OCI-LY7 (cell line): ENCODE results near the gene ENTR1. TPM values are rescaled to one million over a fixed set of nuclear protein-coding genes. Genes with fewer than 3 reads are reported as not detected.

Experiments used
- BruUV-seq: library from RNA; stranded (reverse); fragments of 400-500 nt; replicated peaks from 2 replicates; lab custom pipeline; 2021; lab: Mats Ljungman, UMichigan
- CTCF ChIA-PET: fragments of 300-600 bp; sonication (Branson Sonifier 250); formaldehyde crosslinking; loops from one replicate; lab custom pipeline; 2022; ENCODE audit warnings: antibody characterized with exemption; ENCODE audit not compliant: unreplicated experiment; lab: Charles Lee
- POLR2A ChIA-PET: fragments of 300-600 bp; sonication (Branson Sonifier 250); formaldehyde crosslinking; loops from one replicate; lab custom pipeline; 2022; ENCODE audit warnings: antibody characterized with exemption; lab: Charles Lee
- DNase-seq: peaks from one replicate; pipeline ENCODE4 v3.0.0-alpha.2; 2015; ENCODE audit warnings: low spot score
- H2AFZ ChIP-seq: fragments of 200-600 bp; sonication (generic), shearing (Covaris generic); 2 replicates; pipeline ENCODE4 v1.6.1; 2014; ENCODE audit warnings: mild to moderate bottlenecking, antibody characterized with exemption, low read length, moderate library complexity
- H3K27ac ChIP-seq: fragments of 200-600 bp; sonication (generic); 2 replicates; pipeline ENCODE4 v1.5.1; 2014; ENCODE audit warnings: mixed run types, low read depth, mild to moderate bottlenecking, moderate library complexity, low read length, inconsistent platforms; ENCODE audit not compliant: poor library complexity, severe bottlenecking
- H3K36me3 ChIP-seq: fragments of 200-600 bp; sonication (generic); 2 replicates; pipeline ENCODE4 v1.6.1; 2014; ENCODE audit warnings: mild to moderate bottlenecking, antibody characterized with exemption, low read length, moderate library complexity, mixed read lengths; ENCODE audit not compliant: insufficient read depth
- H3K4me1 ChIP-seq: fragments of 200-600 bp; sonication (generic); 2 replicates; pipeline ENCODE4 v1.5.1; 2014; ENCODE audit warnings: mild to moderate bottlenecking, low read length; ENCODE audit not compliant: insufficient read depth, poor library complexity, severe bottlenecking
- H3K4me2 ChIP-seq: fragments of 200-600 bp; sonication (generic); 2 replicates; pipeline ENCODE4 v1.6.1; 2014; ENCODE audit warnings: mild to moderate bottlenecking, low read length
- H3K4me3 ChIP-seq: fragments of 200-600 bp; sonication (generic); 2 replicates; pipeline ENCODE4 v1.5.1; 2014; ENCODE audit warnings: mild to moderate bottlenecking, low read depth, low read length; ENCODE audit not compliant: poor library complexity, severe bottlenecking
- H3K79me2 ChIP-seq: fragments of 200-600 bp; sonication (generic); 2 replicates; pipeline ENCODE4 v1.6.1; 2016; ENCODE audit warnings: low read depth, mild to moderate bottlenecking, low read length, moderate library complexity, mixed read lengths; ENCODE audit not compliant: insufficient read depth
- H3K9me2 ChIP-seq: fragments of 200-600 bp; sonication (generic); 2 replicates; pipeline ENCODE4 v1.6.1; 2016; ENCODE audit warnings: mild to moderate bottlenecking, low read length, mixed read lengths; ENCODE audit not compliant: insufficient read depth
- H3K9me3 ChIP-seq: fragments of 200-600 bp; sonication (generic); 2 replicates; pipeline ENCODE4 v1.6.1; 2014; ENCODE audit warnings: mild to moderate bottlenecking, mixed run types, low read length, mixed read lengths
- H4K20me1 ChIP-seq: fragments of 200-600 bp; sonication (generic); 2 replicates; pipeline ENCODE4 v1.6.1; 2014; ENCODE audit warnings: mild to moderate bottlenecking, antibody characterized with exemption, low read length, moderate library complexity, mixed read lengths; ENCODE audit not compliant: insufficient read depth
- CTCF ChIP-seq: fragments of 200-600 bp; sonication (generic); conservative IDR thresholded peaks from 2 replicates; pipeline ENCODE4 v1.5.1; 2014; ENCODE audit warnings: mild to moderate bottlenecking, antibody characterized with exemption, low read length, moderate library complexity, mixed read lengths
- EZH2phosphoT487 ChIP-seq: fragments of 200-600 bp; sonication (generic); IDR thresholded peaks from 2 replicates; pipeline ENCODE4 v1.6.1; 2018; ENCODE audit warnings: low read depth, borderline replicate concordance, mild to moderate bottlenecking, mixed run types, antibody characterized with exemption, low read length, moderate library complexity, mixed read lengths
- intact Hi-C: fragments of 100-400 bp; cut with micrococcal nuclease; formaldehyde crosslinking; loops from one replicate; pipeline ENCODE4 v1.10.0; 2022; ENCODE audit not compliant: unreplicated experiment
- total RNA-seq, 2 experiments: library from RNA; depleted of rRNA in 1 of 2; stranded (reverse); fragments of >200 nt in 1 of 2; shearing (Covaris generic) in 1 of 2; gene quantifications; 2 replicates each; pipeline ENCODE4 v1.2.3, GENCODE V29; 2014 to 2022

Gene ENTR1
- total RNA-seq, 2 experiments from 2014 or later, result 103 to 109 TPM

GRCh38 chr9:136395345-136396218, 14.8 kb downstream of the ENTR1 start:
- H3K4me1 ChIP-seq, result peaks cover 9% of the 10 kb centered on the region
- ChIA-PET CTCF (no interaction called here), POLR2A (interaction anchor here (0.6 kb wide), 1 partner anchor 308 kb away, joined by 3 read pairs; no protein-coding TSS in a partner anchor)
- intact Hi-C loops, result no loop called here
- no peaks in the 10 kb centered on the region for H3K9me2 ChIP-seq
- BruUV-seq, result no TSS peak
- H2AFZ ChIP-seq, result no peak overlapping the region
- H3K4me3 ChIP-seq, result no peak overlapping the region
- H3K4me2 ChIP-seq, result no peak overlapping the region
- no peak for DNase-seq
- TF ChIP-seq CTCF, result no peak
- TF ChIP-seq EZH2phosphoT487, result no peak
- no peaks in the 10 kb centered on the region for H3K9me3 ChIP-seq
- H3K27ac ChIP-seq, result no peak overlapping the region
- H4K20me1 ChIP-seq, result peaks cover 10% of the 10 kb centered on the region; the same call in 1 of the 2 replicates
- H3K79me2 ChIP-seq, result peaks cover 23% of the 10 kb centered on the region
- H3K36me3 ChIP-seq, result peaks cover 78% of the 10 kb centered on the region

GRCh38 chr9:136395020-136395340, 15.4 kb downstream of the ENTR1 start:
- intact Hi-C loops, result no loop called here
- CTCF ChIA-PET, result no interaction called here
- no peak overlapping the region for H3K27ac ChIP-seq
- peaks cover 23% of the 10 kb centered on the region for H3K79me2 ChIP-seq
- no peaks in the 10 kb centered on the region for H3K9me3 ChIP-seq
- H4K20me1 ChIP-seq, result peaks cover 10% of the 10 kb centered on the region; the same call in 1 of the 2 replicates
- no peak for DNase-seq
- peaks cover 6% of the 10 kb centered on the region for H3K4me1 ChIP-seq
- no TSS peak for BruUV-seq
- TF ChIP-seq CTCF (no peak), EZH2phosphoT487 (no peak)
- H3K9me2 ChIP-seq, result no peaks in the 10 kb centered on the region
- H3K4me2 ChIP-seq, result no peak overlapping the region
- H2AFZ ChIP-seq, result no peak overlapping the region
- H3K4me3 ChIP-seq, result no peak overlapping the region
- H3K36me3 ChIP-seq, result peaks cover 83% of the 10 kb centered on the region
- POLR2A ChIA-PET, result no interaction called here
